Measurements from ENCODE around the gene IDE. TPM values are rescaled to one million over a fixed set of nuclear protein-coding genes. Genes with fewer than 3 reads are reported as not detected.

The IDE gene
- total RNA-seq, 1 experiment from 2014 or later, result 66.4 TPM

GRCh38 chr10:92479547-92479946 is 94.3 kb downstream of the IDE start:
- Mint-ChIP-seq H3K9me3 (ENCODE audit: unreplicated experiment) (no peaks in the 10 kb centered on the region), H3K4me1 (ENCODE audit: insufficient read depth, unreplicated experiment) (no peaks in the 10 kb centered on the region), H3K27me3 (ENCODE audit: insufficient read depth, unreplicated experiment) (no peaks in the 10 kb centered on the region), H3K4me3 (ENCODE audit: unreplicated experiment) (no peak overlapping the region), H3K27ac (ENCODE audit: low read depth, unreplicated experiment) (no peak overlapping the region), H3K36me3 (ENCODE audit: insufficient read depth, unreplicated experiment) (peaks cover 75% of the 10 kb centered on the region)
- TF ChIP-seq, protein P1, sequence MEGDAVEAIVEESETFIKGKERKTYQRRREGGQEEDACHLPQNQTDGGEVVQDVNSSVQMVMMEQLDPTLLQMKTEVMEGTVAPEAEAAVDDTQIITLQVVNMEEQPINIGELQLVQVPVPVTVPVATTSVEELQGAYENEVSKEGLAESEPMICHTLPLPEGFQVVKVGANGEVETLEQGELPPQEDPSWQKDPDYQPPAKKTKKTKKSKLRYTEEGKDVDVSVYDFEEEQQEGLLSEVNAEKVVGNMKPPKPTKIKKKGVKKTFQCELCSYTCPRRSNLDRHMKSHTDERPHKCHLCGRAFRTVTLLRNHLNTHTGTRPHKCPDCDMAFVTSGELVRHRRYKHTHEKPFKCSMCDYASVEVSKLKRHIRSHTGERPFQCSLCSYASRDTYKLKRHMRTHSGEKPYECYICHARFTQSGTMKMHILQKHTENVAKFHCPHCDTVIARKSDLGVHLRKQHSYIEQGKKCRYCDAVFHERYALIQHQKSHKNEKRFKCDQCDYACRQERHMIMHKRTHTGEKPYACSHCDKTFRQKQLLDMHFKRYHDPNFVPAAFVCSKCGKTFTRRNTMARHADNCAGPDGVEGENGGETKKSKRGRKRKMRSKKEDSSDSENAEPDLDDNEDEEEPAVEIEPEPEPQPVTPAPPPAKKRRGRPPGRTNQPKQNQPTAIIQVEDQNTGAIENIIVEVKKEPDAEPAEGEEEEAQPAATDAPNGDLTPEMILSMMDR (IDR thresholded peaks at IDR 0.05; ENCODE audit: unreplicated experiment), result no peak
- no TSS peak for BruUV-seq (replicated peaks)
- intact Hi-C loops (cut with micrococcal nuclease), result no loop called here
- DNase-seq (ENCODE audit: unreplicated experiment), result no peak
- CTCF ChIA-PET, result interaction anchor here (0.7 kb wide), 1 partner anchor 17 kb away, joined by 3 read pairs; no protein-coding TSS in a partner anchor
- POLR2A ChIA-PET, result interaction anchor here (0.7 kb wide), 1 partner anchor 93 kb away, joined by 3 read pairs; no protein-coding TSS in a partner anchor

- POLR2A ChIA-PET, result no interaction called here
- intact Hi-C loops (cut with micrococcal nuclease), result no loop called here
- Mint-ChIP-seq H3K36me3 (ENCODE audit: insufficient read depth, unreplicated experiment) (peaks cover 67% of the 10 kb centered on the region), H3K4me3 (ENCODE audit: unreplicated experiment) (no peak overlapping the region), H3K27ac (ENCODE audit: low read depth, unreplicated experiment) (no peak overlapping the region), H3K4me1 (ENCODE audit: insufficient read depth, unreplicated experiment) (no peaks in the 10 kb centered on the region), H3K9me3 (ENCODE audit: unreplicated experiment) (no peaks in the 10 kb centered on the region), H3K27me3 (ENCODE audit: insufficient read depth, unreplicated experiment) (no peaks in the 10 kb centered on the region)
- no peak for DNase-seq (ENCODE audit: unreplicated experiment)
- no TSS peak for BruUV-seq (replicated peaks)
- TF ChIP-seq, protein P1 (IDR thresholded peaks at IDR 0.05; ENCODE audit: unreplicated experiment), result no peak
- CTCF ChIA-PET, result interaction anchor here (0.5 to 0.6 kb wide), 2 partner anchors 527 to 645 kb away, joined by 3 to 4 read pairs; no protein-coding TSS in a partner anchor
These were observed 95.4 kb downstream of the IDE start for GRCh38 chr10:92478536-92478935.

- H3K27me3 Mint-ChIP-seq (ENCODE audit: insufficient read depth, unreplicated experiment), result no peaks in the 10 kb centered on the region
- H3K36me3 Mint-ChIP-seq (ENCODE audit: insufficient read depth, unreplicated experiment), result peaks cover 71% of the 10 kb centered on the region
- DNase-seq (ENCODE audit: unreplicated experiment), result no peak
- ChIA-PET CTCF (interaction anchor here (0.7 to 1.0 kb wide), 3 partner anchors 15 to 99 kb away, joined by 3 read pairs; partner anchors contain the start of gene IDE), POLR2A (interaction anchor here (0.9 kb wide), 1 partner anchor 24 kb away, joined by 3 read pairs; no protein-coding TSS in a partner anchor)
- no peak overlapping the region for H3K4me3 Mint-ChIP-seq (ENCODE audit: unreplicated experiment)
- no peaks in the 10 kb centered on the region for H3K4me1 Mint-ChIP-seq (ENCODE audit: insufficient read depth, unreplicated experiment)
- intact Hi-C loops (cut with micrococcal nuclease), result no loop called here
- H3K27ac Mint-ChIP-seq (ENCODE audit: low read depth, unreplicated experiment), result no peak overlapping the region
- BruUV-seq (replicated peaks), result no TSS peak
- H3K9me3 Mint-ChIP-seq (ENCODE audit: unreplicated experiment), result no peaks in the 10 kb centered on the region
- TF ChIP-seq, protein P1 (IDR thresholded peaks at IDR 0.05; ENCODE audit: unreplicated experiment), result no peak
These were observed 98.5 kb downstream of the IDE start for GRCh38 chr10:92475357-92475868.

DNA sequence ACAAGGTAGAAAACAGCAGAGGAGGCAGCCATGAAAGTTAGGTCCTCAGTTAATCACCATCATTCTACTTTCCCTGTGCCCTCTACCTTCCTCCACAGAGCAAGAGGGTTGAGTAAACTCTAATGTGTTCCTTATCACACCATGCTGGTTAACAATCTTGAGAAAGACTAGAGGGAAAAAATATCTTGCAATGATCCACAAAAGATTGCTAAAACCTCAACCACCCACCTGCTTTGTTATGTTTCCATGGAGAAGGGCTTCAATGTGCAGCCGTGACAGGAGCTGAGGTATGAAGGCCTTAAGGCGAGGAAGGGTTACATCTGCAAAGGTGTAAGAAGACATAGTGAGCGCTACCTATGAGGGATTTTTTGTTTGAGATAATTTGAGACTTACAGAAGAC is 103.9 kb downstream of the IDE start:
- Mint-ChIP-seq H3K4me1 (ENCODE audit: insufficient read depth, unreplicated experiment) (no peaks in the 10 kb centered on the region), H3K27ac (ENCODE audit: low read depth, unreplicated experiment) (no peak overlapping the region), H3K36me3 (ENCODE audit: insufficient read depth, unreplicated experiment) (peaks cover 66% of the 10 kb centered on the region), H3K9me3 (ENCODE audit: unreplicated experiment) (no peaks in the 10 kb centered on the region), H3K27me3 (ENCODE audit: insufficient read depth, unreplicated experiment) (no peaks in the 10 kb centered on the region), H3K4me3 (ENCODE audit: unreplicated experiment) (no peak overlapping the region)
- POLR2A ChIA-PET, result no interaction called here
- CTCF ChIA-PET, result interaction anchor here (0.6 to 0.7 kb wide), 2 partner anchors 47 to 1850 kb away, joined by 3 read pairs; no protein-coding TSS in a partner anchor
- intact Hi-C loops (cut with micrococcal nuclease), result no loop called here
- no TSS peak for BruUV-seq (replicated peaks)
- TF ChIP-seq, protein P1 (IDR thresholded peaks at IDR 0.05; ENCODE audit: unreplicated experiment), result no peak
- no peak for DNase-seq (ENCODE audit: unreplicated experiment)

All from MCF 10A (cell line).